Neural cell (in vitro differentiated cells): ENCODE data around the gene MAPK7. TPM values are rescaled to one million over a fixed set of nuclear protein-coding genes. Genes with fewer than 3 reads are reported as not detected.

Source experiments
- H2AFZ ChIP-seq: fragments of 200-600, 300-800 bp; sonication (generic), shearing (Covaris generic); 2 replicates; pipeline ENCODE4 v1.6.0; 2014; ENCODE audit warnings: low read depth, mild to moderate bottlenecking, antibody characterized with exemption, low read length, moderate library complexity
- H3F3A ChIP-seq: fragments of 200-600 bp; shearing (Covaris generic); 2 replicates; pipeline ENCODE4 v1.6.1; 2016; ENCODE audit warnings: mild to moderate bottlenecking, moderate library complexity, mixed read lengths, antibody characterized with exemption, low read length; ENCODE audit not compliant: insufficient read depth, poor library complexity, severe bottlenecking
- H3K27ac ChIP-seq: fragments of 200-600, 300-800 bp; sonication (generic), shearing (Covaris generic); 2 replicates; pipeline ENCODE4 v1.5.1; 2014; ENCODE audit warnings: mild to moderate bottlenecking, low read length, moderate library complexity
- H3K27me3 ChIP-seq: fragments of 300-800, 200-600 bp; sonication (generic), shearing (Covaris generic); 2 replicates; pipeline ENCODE4 v1.6.0; 2014; ENCODE audit warnings: mild to moderate bottlenecking, low read depth, low read length, moderate library complexity; ENCODE audit not compliant: insufficient read depth
- H3K36me3 ChIP-seq: fragments of 300-800, 200-600 bp; sonication (generic), shearing (Covaris generic); 2 replicates; pipeline ENCODE4 v1.5.1; 2014; ENCODE audit warnings: mild to moderate bottlenecking, antibody characterized with exemption, low read length, moderate library complexity; ENCODE audit not compliant: insufficient read depth
- H3K4me2 ChIP-seq: fragments of 300-800, 200-600 bp; sonication (generic), shearing (Covaris generic); 2 replicates; pipeline ENCODE4 v1.6.0; 2014; ENCODE audit warnings: mild to moderate bottlenecking, low read length
- H3K4me3 ChIP-seq: fragments of 300-800, 200-600 bp; sonication (generic), shearing (Covaris generic); 2 replicates; pipeline ENCODE4 v1.5.1; 2014; ENCODE audit warnings: mild to moderate bottlenecking, low read length, moderate library complexity
- H3K79me2 ChIP-seq: fragments of 200-600 bp; shearing (Covaris generic); replicated peaks from 2 replicates; pipeline ENCODE4 v1.6.0; 2014; ENCODE audit warnings: mild to moderate bottlenecking, low read length, moderate library complexity; ENCODE audit not compliant: insufficient read depth
- H3K9ac ChIP-seq: fragments of 300-800, 200-600 bp; sonication (generic), shearing (Covaris generic); 2 replicates; pipeline ENCODE4 v1.6.1; 2016; ENCODE audit warnings: mild to moderate bottlenecking, low read length, mixed read lengths
- H3K9me2 ChIP-seq: fragments of 200-600 bp; shearing (Covaris generic); 2 replicates; pipeline ENCODE4 v1.6.1; 2016; ENCODE audit warnings: mild to moderate bottlenecking, low read length, mixed read lengths; ENCODE audit not compliant: insufficient read depth
- H3K9me3 ChIP-seq: fragments of 200-600, 300-800 bp; sonication (generic), shearing (Covaris generic); 2 replicates; pipeline ENCODE4 v1.6.1; 2016; ENCODE audit warnings: mild to moderate bottlenecking, mixed run types, low read length, moderate library complexity, mixed read lengths
- H4K20me1 ChIP-seq: fragments of 200-600 bp; shearing (Covaris generic); 2 replicates; pipeline ENCODE4 v1.6.1; 2016; ENCODE audit warnings: mild to moderate bottlenecking, mixed run types; ENCODE audit not compliant: insufficient read depth
- CTCF ChIP-seq: fragments of 450-650 bp; IDR thresholded peaks from 2 replicates; pipeline ENCODE4 v1.5.1; 2014; ENCODE audit warnings: antibody characterized with exemption, mild to moderate bottlenecking, moderate library complexity; ENCODE audit not compliant: poor library complexity, severe bottlenecking
- EP300 ChIP-seq: fragments of 450-650 bp; conservative IDR thresholded peaks from 2 replicates; pipeline ENCODE4 v1.6.1; 2014; ENCODE audit warnings: antibody characterized with exemption, mild to moderate bottlenecking, moderate library complexity; ENCODE audit not compliant: poor library complexity, severe bottlenecking
- EZH2 ChIP-seq: fragments of 200-600, 300-800 bp; shearing (Covaris generic), sonication (generic); IDR thresholded peaks from 2 replicates; pipeline ENCODE4 v1.6.1; 2014; ENCODE audit warnings: antibody characterized with exemption, low read length, borderline replicate concordance, mild to moderate bottlenecking; ENCODE audit not compliant: insufficient read depth, poor library complexity, severe bottlenecking
- MXI1 ChIP-seq: fragments of 450-650 bp; conservative IDR thresholded peaks from 2 replicates; pipeline ENCODE4 v1.6.1; 2014; ENCODE audit warnings: antibody characterized with exemption, mild to moderate bottlenecking; ENCODE audit not compliant: poor library complexity, severe bottlenecking
- POLR2AphosphoS5 ChIP-seq: IDR thresholded peaks from 2 replicates; pipeline ENCODE4 v1.6.1; 2012
- RAD21 ChIP-seq: fragments of 450-650 bp; conservative IDR thresholded peaks from 2 replicates; pipeline ENCODE4 v1.6.1; 2014; ENCODE audit warnings: antibody characterized with exemption, mild to moderate bottlenecking, moderate library complexity
- REST ChIP-seq: IDR thresholded peaks from 2 replicates; pipeline ENCODE4 v1.6.1; 2012; ENCODE audit warnings: borderline replicate concordance
- SMC3 ChIP-seq: fragments of 450-650 bp; conservative IDR thresholded peaks from 2 replicates; pipeline ENCODE4 v1.6.1; 2014; ENCODE audit warnings: antibody characterized with exemption, mild to moderate bottlenecking, moderate library complexity; ENCODE audit not compliant: poor library complexity
- TAF1 ChIP-seq: IDR thresholded peaks from 2 replicates; pipeline ENCODE4 v1.6.1; 2012; ENCODE audit warnings: low read depth
- polyA plus RNA-seq: library from polyadenylated mRNA; depleted of rRNA; stranded (reverse); fragments of >200 nt; gene quantifications from 2 replicates; pipeline ENCODE4 v1.2.3, GENCODE V29; 2014

Gene MAPK7
- polyA plus RNA-seq, 1 donor from 2014 or later, result 18.8 TPM

DNA sequence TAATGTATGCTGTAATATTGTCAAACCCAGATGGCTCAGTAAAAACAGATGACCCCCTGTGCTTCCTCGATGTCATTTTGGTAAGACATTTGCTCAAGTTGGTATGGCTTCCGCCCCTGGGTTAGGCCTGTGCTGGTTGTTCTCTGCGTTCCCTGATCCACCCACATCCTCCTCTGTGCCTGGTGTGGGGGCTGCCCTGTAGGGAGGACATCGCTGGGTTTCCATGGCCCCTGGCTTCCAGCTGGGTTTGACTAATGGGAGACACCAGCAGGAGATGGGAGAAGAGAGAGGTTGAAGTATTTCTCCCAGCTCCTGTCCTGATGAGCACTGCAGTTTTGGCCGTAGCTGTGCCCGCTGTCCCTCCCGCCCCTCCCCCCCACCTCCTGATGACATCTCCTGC is 13.1 kb downstream of the MAPK7 start:
- H4K20me1 ChIP-seq, result no peaks in the 10 kb centered on the region
- H3K4me3 ChIP-seq, result no peak overlapping the region
- H3K27ac ChIP-seq, result no peak overlapping the region
- TF ChIP-seq MXI1, result no peak
- TF ChIP-seq POLR2AphosphoS5, result no peak
- no peak for TF ChIP-seq TAF1
- no peak for TF ChIP-seq EP300
- no peak for TF ChIP-seq CTCF
- TF ChIP-seq EZH2, result no peak
- no peak for TF ChIP-seq RAD21
- no peak for TF ChIP-seq REST
- TF ChIP-seq SMC3, result no peak
- no peaks in the 10 kb centered on the region for H3K36me3 ChIP-seq
- H3K9me2 ChIP-seq, result no peaks in the 10 kb centered on the region
- H3K27me3 ChIP-seq, result no peaks in the 10 kb centered on the region
- H3F3A ChIP-seq, result no peaks in the 10 kb centered on the region
- no peak overlapping the region for H3K9ac ChIP-seq
- H3K4me2 ChIP-seq, result no peak overlapping the region
- H3K9me3 ChIP-seq, result no peaks in the 10 kb centered on the region
- no peak overlapping the region for H2AFZ ChIP-seq
- no peaks in the 10 kb centered on the region for H3K79me2 ChIP-seq

DNA sequence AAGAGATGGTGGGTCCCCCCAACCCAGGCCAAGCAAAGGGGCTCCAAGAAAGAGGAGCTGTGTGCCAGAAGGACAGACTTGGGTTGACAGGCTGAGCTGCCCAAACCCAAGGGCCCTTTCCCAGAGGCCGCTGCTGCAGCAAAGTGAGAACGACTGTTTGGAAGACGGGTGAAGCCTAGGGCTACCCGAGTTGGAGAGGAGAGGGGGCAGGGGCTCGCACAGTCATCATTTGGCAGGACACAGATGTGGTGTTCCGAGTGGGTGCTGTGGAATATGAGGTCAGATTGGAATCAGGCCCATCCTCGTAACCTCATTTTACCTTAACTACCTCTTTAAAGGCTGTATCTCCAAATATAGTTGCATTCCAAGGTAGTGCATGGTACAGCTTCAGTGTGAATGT is 14.0 kb downstream of the MAPK7 start:
- Histone ChIP-seq H3K27ac (no peak overlapping the region), H2AFZ (no peak overlapping the region), H3K9me2 (no peaks in the 10 kb centered on the region), H3F3A (no peaks in the 10 kb centered on the region), H3K9ac (no peak overlapping the region), H3K79me2 (no peaks in the 10 kb centered on the region), H3K27me3 (no peaks in the 10 kb centered on the region), H3K36me3 (no peaks in the 10 kb centered on the region), H4K20me1 (no peaks in the 10 kb centered on the region), H3K4me3 (no peak overlapping the region), H3K4me2 (no peak overlapping the region), H3K9me3 (no peaks in the 10 kb centered on the region)
- TF ChIP-seq TAF1 (no peak), RAD21 (no peak), CTCF (no peak), EP300 (no peak), MXI1 (no peak), POLR2AphosphoS5 (no peak), EZH2 (no peak), REST (no peak), SMC3 (no peak)
